Left lobe of liver (tissue), 2 donors: ENCODE results near the gene CEL. TPM values are rescaled to one million over a fixed set of nuclear protein-coding genes. Genes with fewer than 3 reads are reported as not detected.

Experiments used
- ATAC-seq: fragments of 200-7000 bp; cut with Tn5 transposase; one replicate; pipeline ENCODE4 v1.9.1; 2020; ENCODE audit warnings: mild to moderate bottlenecking, moderate library complexity
- DNase-seq: peaks from one replicate; pipeline ENCODE4 v3.0.0-alpha.2; 2020; ENCODE audit warnings: low spot score
- total RNA-seq: library from RNA; stranded (reverse); gene quantifications from one replicate; pipeline ENCODE4 v1.2.1, GENCODE V29; 2021
- donor health status: DM: no; HTN: no; CAD: no; lungs with moderate emphysema.
- donor health status: DM: no; HTN: yes; CAD: no.

The CEL gene
- total RNA-seq, 1 donor from 2014 or later, result 7.7 TPM

DNA sequence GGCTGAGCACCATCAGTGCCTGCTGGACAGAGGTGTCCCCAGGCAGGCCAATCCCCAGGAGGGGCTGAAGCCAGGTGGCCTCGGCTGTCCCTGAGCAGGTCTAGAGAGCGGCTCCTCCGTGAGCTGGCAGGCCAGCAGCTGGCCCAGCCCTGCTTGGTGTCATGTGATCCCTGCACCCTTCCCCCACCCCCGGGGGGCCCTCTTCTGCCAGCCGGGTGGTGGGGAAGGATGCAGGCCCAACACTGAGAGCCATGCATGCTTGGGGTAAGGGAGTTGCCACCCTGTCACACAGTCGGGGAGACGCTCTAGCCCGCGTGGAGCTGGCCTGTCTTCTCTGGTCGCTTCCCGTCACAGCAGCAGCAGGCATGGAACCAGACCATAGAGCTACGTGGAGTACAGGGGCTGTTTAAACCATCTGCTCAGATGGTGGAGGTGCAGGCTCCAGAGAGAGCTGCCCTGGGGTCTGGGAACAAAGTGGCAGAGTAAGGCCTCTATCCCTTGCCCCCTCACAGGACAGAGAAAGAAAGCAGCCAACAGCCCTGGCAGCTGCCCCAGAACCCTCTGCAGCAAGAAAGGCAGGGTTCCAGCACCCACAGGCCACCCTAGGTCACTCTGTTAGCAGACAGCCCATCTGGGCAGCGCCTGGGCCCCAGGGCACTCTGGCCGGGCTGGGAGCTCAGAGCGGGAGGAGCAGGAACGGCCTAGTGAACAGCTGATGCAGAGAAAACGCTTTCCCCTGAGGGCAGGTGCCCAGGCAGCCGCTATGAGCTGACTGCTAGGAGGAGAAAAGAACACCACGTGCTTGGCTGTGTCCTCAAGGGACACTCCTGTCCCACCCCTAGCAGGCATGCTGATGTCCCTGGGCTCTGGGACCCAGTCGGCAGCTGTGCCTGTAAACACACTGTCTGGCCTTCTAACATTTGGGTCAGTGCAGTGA lies 52.4 kb downstream of the CEL start:
- ATAC-seq (peak; percentile 71), DNase-seq (peak; percentile 87)

DNA sequence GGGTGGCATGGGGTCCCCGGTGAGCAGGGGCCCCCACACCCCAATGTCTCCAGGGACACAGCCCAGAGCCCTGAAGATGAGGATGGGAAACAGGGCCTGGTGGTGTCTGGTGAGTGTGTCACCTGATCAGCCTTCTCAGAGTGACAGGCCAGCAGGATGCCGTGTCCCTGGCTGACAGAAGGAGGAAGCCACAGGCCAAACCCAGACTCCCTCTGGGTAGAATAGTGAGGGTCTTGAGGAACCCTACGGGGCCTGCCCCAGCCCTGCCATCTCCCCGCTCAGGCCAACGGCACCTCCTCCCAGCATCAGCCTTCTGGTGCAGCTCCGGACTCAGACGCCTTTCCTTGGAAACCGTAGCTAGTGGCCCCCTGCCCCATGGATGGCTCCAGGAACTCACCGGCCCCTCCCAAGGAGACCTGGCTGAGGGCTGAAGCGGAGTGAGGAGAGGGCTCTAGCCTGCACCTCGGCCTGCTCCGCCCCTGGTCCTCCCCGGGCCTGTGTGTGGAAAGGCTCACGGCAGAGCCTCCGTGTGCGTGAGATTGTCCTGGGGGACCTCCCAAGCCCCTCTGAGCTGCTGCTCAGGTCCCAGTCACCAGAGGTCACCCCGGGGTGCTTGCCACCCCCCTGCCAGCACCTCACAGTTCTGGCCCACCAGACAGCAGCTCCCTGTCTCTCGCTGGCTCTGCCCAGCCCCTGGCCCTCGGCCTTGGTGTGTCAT lies 53.3 kb downstream of the CEL start:
- ATAC-seq, result no peak
- DNase-seq, result no peak

DNA sequence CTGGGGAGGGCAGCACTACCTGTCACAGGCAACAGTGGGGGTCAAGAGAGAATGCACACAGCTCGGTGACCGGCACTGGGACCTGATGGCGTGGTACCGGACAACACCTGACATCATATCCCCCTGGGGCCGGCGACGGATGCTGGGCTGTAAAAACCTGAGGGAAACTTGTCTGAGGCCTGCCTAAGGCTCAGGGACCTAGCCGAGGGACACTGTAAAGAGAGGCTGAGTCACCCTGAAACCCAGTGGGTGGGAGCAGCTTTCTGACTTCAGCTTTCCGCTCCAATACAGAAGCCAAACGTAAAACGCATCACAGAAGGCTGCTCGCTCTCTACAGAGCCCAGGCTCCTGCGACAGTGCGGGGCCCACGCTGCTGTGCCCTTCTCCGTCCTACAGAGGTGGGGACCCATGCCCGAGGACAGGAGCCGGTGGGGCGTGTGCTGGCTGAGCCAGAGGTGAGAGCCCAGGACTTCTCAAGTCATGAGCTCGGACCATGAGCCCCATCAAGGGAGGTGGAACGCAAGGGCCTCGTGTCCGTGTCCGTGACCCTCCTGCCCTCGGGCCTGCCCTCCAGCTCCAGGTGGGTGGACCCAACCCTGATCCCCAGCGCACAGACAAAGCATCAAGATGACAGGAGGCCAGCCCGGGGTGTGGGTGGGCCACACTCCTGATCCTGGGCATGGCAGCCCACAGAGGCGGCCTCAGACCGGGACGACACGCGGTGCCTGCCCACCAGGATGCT lies 54.0 kb downstream of the CEL start:
- ATAC-seq, result no peak
- DNase-seq, result no peak

GRCh38 chr9:133116346-133117231 lies 54.8 kb downstream of the CEL start:
- ATAC-seq (no peak), DNase-seq (no peak)

DNA sequence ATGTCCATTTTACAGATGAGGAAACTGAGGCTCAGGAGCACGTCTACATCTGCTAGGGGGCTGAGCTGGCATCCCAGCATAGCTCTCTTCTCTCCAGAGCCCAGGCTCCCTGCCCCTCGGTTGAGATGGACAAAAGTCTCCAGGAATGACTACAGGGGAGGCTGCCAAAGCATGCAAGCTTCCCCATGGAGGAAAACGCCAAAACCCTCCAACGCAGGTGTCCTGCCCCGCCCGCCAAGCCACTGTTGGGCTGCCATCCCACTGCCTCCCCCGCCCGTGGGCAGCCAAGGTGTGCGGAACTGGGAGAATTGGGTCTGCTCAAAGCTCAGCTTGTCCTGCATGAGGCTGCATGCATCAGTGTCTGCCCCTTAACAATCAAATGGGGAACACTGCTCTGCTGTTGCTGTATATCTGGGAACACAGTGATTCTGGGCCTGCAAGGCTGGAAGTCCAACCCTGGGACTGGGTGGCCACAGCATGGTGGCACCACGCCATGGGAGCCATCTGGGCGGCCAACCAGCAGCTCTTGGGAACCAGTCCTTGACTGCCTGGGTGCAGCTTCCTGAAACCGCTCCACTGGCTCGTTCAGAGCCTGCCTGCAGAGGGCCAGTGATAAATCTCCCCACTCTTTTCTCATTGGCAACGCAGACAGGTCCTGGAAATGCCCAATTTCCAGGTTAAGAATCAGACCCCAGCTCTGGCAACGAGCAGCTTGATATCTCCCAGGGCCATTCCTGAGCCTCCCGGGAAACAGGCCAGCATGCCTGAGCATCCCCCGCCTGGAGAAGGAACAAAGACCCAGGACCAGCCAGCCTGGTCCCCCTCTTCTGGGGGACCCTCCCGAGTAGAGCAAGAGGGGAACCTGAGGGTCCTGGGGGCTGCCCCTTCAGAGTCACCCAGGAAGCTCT lies 55.7 kb downstream of the CEL start:
- DNase-seq (peak; percentile 78), ATAC-seq (peak; percentile 23)

DNA sequence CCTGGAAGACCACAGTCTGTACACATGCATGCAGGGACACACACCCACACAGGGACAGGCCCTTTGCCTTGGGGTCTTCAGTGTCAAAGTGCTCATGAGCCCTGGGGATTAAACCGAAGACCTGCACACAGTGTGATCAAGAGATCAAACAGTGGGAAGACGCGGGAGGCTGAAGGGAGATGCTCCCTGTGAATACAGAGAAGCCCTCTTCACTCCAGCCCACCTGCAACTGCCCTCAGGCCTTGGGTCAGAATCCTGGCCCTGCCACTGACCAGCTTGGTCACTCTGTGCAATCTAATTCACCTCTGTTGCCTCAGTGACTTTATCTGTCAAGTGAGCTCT lies 56.4 kb downstream of the CEL start:
- DNase-seq (no peak), ATAC-seq (no peak)

DNA sequence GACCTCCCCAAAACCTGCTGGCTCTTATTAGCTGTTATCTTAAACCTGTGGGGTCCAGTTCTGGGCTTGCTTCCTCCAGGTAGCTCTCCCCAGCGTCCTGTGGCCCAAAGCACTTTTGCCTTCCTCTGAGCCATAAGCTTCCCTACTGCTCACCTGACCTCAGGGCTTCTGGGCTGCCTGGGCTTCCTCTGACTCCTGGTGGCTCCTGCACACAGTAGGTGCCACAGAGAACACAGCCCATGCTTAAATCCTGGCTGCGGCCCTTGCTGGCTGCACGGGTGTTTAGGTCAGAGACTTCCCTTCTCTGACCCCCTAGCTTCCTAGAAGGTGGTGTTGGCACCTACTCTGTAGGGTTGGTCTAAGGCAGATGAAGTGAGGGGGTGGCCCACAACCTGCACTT lies 56.8 kb downstream of the CEL start:
- no peak for DNase-seq
- ATAC-seq, result no peak

DNA sequence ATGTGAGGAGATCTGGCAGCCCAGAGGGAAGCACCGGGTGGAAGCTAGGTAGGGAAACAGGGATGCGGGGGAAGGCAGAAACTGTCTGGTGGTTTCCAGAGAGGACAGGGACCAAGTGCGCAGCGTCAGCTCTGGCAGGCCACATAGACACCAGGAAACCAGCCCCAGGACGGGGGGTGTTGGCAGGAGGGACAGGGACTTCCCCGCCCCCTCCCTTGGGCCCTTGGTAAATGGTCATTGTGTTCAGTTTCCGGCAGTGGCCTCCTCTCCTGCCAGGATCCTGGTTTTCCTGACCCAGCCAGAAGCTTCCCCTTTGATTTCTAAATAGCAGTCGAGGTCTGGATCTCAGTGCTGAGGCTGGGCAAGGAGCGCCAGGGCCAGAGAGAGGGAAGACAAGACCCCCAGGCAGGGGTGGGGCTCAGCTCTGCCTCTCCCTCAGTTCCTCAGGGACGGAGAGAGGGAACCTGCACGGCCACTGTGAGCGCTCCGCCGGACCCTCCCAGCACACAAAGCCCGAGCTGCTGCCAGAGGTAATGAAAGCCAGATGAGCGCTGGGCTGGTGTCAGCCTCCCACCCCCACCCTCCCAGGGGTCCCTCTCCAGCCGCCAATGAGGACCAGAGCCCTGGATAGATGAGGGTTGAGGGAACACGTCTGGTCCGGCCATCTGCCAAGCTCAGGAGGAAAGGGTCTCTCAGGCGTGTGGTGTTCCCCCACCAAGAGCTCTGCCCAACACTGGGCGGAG lies 57.5 kb downstream of the CEL start:
- DNase-seq (no peak), ATAC-seq (no peak)

- no peak for ATAC-seq
These were observed 58.2 kb downstream of the CEL start for GRCh38 chr9:133119846-133120500.

GRCh38 chr9:133120501-133121197 lies 58.9 kb downstream of the CEL start:
- ATAC-seq (peak; percentile 1), DNase-seq (no peak)

More at GRCh38 chr9:133119846-133120500, 58.2 kb downstream of the CEL start:
- DNase-seq, result no peak

Other genes with a start within 250 kb of the CEL start
- not detected for gene AK8, start 183.7 kb upstream of the CEL start, total RNA-seq
- gene SPACA9, start 183.1 kb upstream of the CEL start, total RNA-seq, result 0.75 TPM
- gene TSC1, start 117.4 kb upstream of the CEL start, total RNA-seq, result 16.8 TPM
- 0.15 TPM for gene GFI1B, start 83.3 kb upstream of the CEL start, total RNA-seq
- gene GTF3C5, start 31.0 kb upstream of the CEL start, total RNA-seq, result 24.6 TPM
- gene RALGDS, start 59.3 kb downstream of the CEL start, total RNA-seq, result 4.7 TPM
- gene GBGT1, start 101.9 kb downstream of the CEL start, total RNA-seq, result 1.2 TPM
- not detected for gene OBP2B, start 147.3 kb downstream of the CEL start, total RNA-seq
- 0.03 TPM for gene ABO, start 213.2 kb downstream of the CEL start, total RNA-seq